ENCODE results near the gene ZNF24. TPM values are rescaled to one million over a fixed set of nuclear protein-coding genes. Genes with fewer than 3 reads are reported as not detected.
A peak's percentile ranks its signal among the peaks of the same experiment; 100 is the strongest.

Gene ZNF24
- polyA plus RNA-seq, 12 donors: 29.7 to 43.1 (median 38.9) TPM; not detected in 1

GRCh38 chr18:35306588-35307250 is 37.5 kb downstream of the ZNF24 start:
- DNase-seq: no peak

GRCh38 chr18:35303610-35304009 is 40.6 kb downstream of the ZNF24 start:
- DNase-seq: no peak

- no peak for DNase-seq
These were observed 48.2 kb downstream of the ZNF24 start for GRCh38 chr18:35296060-35296459.

- no peak for DNase-seq
These were observed 53.1 kb downstream of the ZNF24 start for GRCh38 chr18:35291166-35291565.

- peak; percentile 97 for DNase-seq
These were observed 54.0 kb downstream of the ZNF24 start, which contains the start of gene ZSCAN30 for GRCh38 chr18:35290094-35290735. ZSCAN30 (minus strand) TSS chr18:35290229; CDS start chr18:35264352, 25,877 bp downstream.

- DNase-seq: no peak
These were observed 54.5 kb downstream of the ZNF24 start for GRCh38 chr18:35289727-35290093.

- peak; percentile 28 for DNase-seq
These were observed 54.9 kb downstream of the ZNF24 start for GRCh38 chr18:35289293-35289692.

- no peak for DNase-seq
These were observed 59.4 kb downstream of the ZNF24 start for GRCh38 chr18:35284841-35285240.

GRCh38 chr18:35283923-35284794 is 60.1 kb downstream of the ZNF24 start:
- no peak for DNase-seq

- no peak for DNase-seq
These were observed 61.9 kb downstream of the ZNF24 start for GRCh38 chr18:35282353-35282752.

Other genes starting within 250 kb of the ZNF24 start
- gene ZNF397, start 103.4 kb downstream of the ZNF24 start, polyA plus RNA-seq (ENCODE audit: insufficient read length in 12 of 12): 10 to 100 TPM in 11 of 12 donors, not detected in 1; 25.2 to 58.6 (median 33.8) TPM
- 10 to 100 TPM in 11 of 12 donors, not detected in 1; 16.8 to 49.8 (median 29.6) TPM for gene ZSCAN30, start 54.2 kb downstream of the ZNF24 start, polyA plus RNA-seq (ENCODE audit: insufficient read length in 12 of 12)
- 1 to 10 TPM in 8 of 12 donors, under 1 TPM in 2, not detected in 2; 0.84 to 2.1 (median 1.3) TPM for gene ZNF396, start 32.9 kb upstream of the ZNF24 start, polyA plus RNA-seq (ENCODE audit: insufficient read length in 12 of 12)
- 10 to 100 TPM in 11 of 12 donors, not detected in 1; 16.9 to 33.2 (median 27.0) TPM for gene INO80C, start 153.5 kb upstream of the ZNF24 start, polyA plus RNA-seq (ENCODE audit: insufficient read length in 12 of 12)
- gene GALNT1, start 237.3 kb upstream of the ZNF24 start, polyA plus RNA-seq (ENCODE audit: insufficient read length in 12 of 12): 100 to 1,000 TPM in 7 of 12 donors, 10 to 100 TPM in 4, not detected in 1; 83.3 to 120 (median 104) TPM

Data from muscle of arm (tissue), 12 donors.